Duodenal mucosa (tissue), 2 donors: ENCODE data around the gene KLF15.

Source experiments
- H3K27ac ChIP-seq: one replicate; pipeline ENCODE4 v1.7.0; 2013; ENCODE audit warnings: low read depth, low read length
- H3K27me3 ChIP-seq, 2 donors: one replicate each; pipeline ENCODE4 v1.7.0; 2013; ENCODE audit warnings: low read length in 2 of 2, control low read depth in 1 of 2; ENCODE audit not compliant: insufficient read depth in 2 of 2, control insufficient read depth in 1 of 2
- H3K36me3 ChIP-seq, 2 donors: one replicate each; pipeline ENCODE4 v1.7.0; 2013; ENCODE audit warnings: low read length in 2 of 2, control low read depth in 1 of 2; ENCODE audit not compliant: insufficient read depth in 2 of 2, control insufficient read depth in 1 of 2
- H3K4me1 ChIP-seq, 2 donors: one replicate each; pipeline ENCODE4 v1.7.0; 2013; ENCODE audit warnings: low read length in 2 of 2, control low read depth in 1 of 2; ENCODE audit not compliant: insufficient read depth in 2 of 2, control insufficient read depth in 1 of 2
- H3K4me3 ChIP-seq, 2 donors: one replicate each; pipeline ENCODE4 v1.7.0; 2013; ENCODE audit warnings: low read length in 2 of 2, low read depth in 1 of 2
- H3K9ac ChIP-seq, 2 donors: one replicate each; pipeline ENCODE4 v1.7.0; 2013; ENCODE audit warnings: low read length in 2 of 2, low read depth in 1 of 2
- H3K9me3 ChIP-seq, 2 donors: one replicate each; pipeline ENCODE4 v1.7.0; 2013; ENCODE audit warnings: low read length in 2 of 2, control low read depth in 1 of 2; ENCODE audit not compliant: control insufficient read depth in 1 of 2

KLF15 gene

DNA sequence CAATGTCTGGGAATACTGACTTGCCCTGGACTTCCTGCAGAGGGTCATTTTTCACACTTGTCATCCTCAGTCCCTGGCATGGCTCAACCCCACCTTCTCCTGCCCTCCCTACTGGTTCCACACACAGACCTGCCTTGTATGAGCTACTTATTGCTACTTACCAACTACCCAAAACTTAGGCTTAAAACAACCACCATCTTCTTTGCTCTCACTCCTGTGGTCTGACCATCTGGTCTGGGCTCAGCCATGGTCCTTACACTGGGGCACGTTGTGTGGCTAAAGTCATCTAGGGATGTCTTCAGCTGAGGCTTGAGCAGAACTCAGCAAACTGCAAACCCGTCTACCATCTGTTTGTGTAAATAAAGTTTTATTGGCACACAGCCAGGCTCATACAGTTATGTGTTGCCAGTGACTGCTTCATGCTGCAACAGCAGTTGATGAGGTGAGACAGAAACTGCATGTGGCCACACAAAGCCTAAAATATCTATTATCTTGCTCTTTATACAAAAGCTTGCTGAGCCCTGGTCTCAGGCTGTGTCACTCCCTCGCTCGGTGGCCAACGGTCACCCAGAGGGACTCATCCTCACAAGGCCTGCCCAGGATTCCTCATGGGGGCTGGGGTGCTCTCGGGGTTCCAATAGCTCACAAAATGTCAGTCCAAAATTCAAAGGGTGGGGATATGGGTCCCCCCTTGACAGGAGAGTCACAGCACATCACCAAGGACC, 43.5 kb downstream of the KLF15 start:
- H3K27ac ChIP-seq, result no peak overlapping the region
- no peaks in the 10 kb centered on the region for H3K36me3 ChIP-seq
- H3K4me3 ChIP-seq, result no peak overlapping the region
- H3K9me3 ChIP-seq, result no peaks in the 10 kb centered on the region
- no peaks in the 10 kb centered on the region for H3K27me3 ChIP-seq
- H3K4me1 ChIP-seq, result no peaks in the 10 kb centered on the region
- no peak overlapping the region for H3K9ac ChIP-seq

GRCh38 chr3:126313166-126313565, 44.0 kb downstream of the KLF15 start:
- Histone ChIP-seq H3K4me1 (no peaks in the 10 kb centered on the region), H3K9ac (no peak overlapping the region), H3K9me3 (no peaks in the 10 kb centered on the region), H3K27me3 (no peaks in the 10 kb centered on the region), H3K27ac (no peak overlapping the region), H3K36me3 (no peaks in the 10 kb centered on the region), H3K4me3 (no peak overlapping the region)

DNA sequence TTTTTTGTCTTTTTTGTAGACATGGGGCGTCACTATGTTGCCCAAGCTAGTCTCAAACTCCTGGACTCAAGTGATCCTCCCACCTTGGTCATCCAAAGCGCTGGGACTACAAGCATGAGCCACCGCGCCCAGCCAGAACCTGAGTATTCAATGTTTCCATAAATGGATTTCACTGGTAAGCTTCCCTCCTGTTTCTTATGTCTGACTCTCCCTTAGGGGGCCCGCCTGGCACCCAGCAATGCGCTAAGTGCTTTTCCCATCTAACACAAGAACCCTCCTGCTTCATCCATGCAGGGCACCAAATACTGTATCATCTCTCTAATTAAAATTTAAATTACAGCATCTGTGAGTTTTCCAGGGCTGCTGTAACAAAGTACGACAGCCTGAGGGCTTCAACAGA, 44.9 kb downstream of the KLF15 start:
- H3K36me3 ChIP-seq, result no peaks in the 10 kb centered on the region
- H3K9me3 ChIP-seq, result no peaks in the 10 kb centered on the region
- H3K4me3 ChIP-seq, result no peak overlapping the region
- no peaks in the 10 kb centered on the region for H3K4me1 ChIP-seq
- no peak overlapping the region for H3K27ac ChIP-seq
- H3K27me3 ChIP-seq, result no peaks in the 10 kb centered on the region
- H3K9ac ChIP-seq, result no peak overlapping the region

- no peaks in the 10 kb centered on the region for H3K9me3 ChIP-seq
- no peak overlapping the region for H3K9ac ChIP-seq
- H3K4me1 ChIP-seq, result no peaks in the 10 kb centered on the region
- H3K4me3 ChIP-seq, result no peak overlapping the region
- H3K36me3 ChIP-seq, result no peaks in the 10 kb centered on the region
- H3K27me3 ChIP-seq, result no peaks in the 10 kb centered on the region
- no peak overlapping the region for H3K27ac ChIP-seq
Measured at GRCh38 chr3:126311338-126311978, 45.8 kb downstream of the KLF15 start.

DNA sequence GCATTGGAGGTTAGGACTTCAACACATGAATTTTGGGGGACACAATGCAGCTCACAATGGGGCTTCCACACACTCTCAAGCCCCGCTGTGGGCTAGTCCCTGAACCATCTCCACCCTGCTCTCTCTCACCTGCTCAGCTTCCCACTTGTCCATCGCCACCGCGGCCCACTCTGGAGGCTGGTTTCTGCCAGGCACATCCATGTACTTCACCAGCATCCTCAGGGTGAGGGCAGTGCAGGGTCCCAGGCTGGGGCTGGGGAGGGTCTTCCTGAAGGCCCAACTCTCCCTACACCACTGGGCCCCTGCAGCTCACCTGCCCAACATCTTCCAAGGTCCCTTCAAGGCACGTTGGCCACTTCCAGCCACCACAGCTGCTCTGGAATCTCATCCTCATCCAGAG, 46.4 kb downstream of the KLF15 start:
- no peaks in the 10 kb centered on the region for H3K27me3 ChIP-seq
- no peak overlapping the region for H3K9ac ChIP-seq
- no peaks in the 10 kb centered on the region for H3K9me3 ChIP-seq
- no peaks in the 10 kb centered on the region for H3K4me1 ChIP-seq
- H3K4me3 ChIP-seq, result no peak overlapping the region
- no peak overlapping the region for H3K27ac ChIP-seq
- no peaks in the 10 kb centered on the region for H3K36me3 ChIP-seq

DNA sequence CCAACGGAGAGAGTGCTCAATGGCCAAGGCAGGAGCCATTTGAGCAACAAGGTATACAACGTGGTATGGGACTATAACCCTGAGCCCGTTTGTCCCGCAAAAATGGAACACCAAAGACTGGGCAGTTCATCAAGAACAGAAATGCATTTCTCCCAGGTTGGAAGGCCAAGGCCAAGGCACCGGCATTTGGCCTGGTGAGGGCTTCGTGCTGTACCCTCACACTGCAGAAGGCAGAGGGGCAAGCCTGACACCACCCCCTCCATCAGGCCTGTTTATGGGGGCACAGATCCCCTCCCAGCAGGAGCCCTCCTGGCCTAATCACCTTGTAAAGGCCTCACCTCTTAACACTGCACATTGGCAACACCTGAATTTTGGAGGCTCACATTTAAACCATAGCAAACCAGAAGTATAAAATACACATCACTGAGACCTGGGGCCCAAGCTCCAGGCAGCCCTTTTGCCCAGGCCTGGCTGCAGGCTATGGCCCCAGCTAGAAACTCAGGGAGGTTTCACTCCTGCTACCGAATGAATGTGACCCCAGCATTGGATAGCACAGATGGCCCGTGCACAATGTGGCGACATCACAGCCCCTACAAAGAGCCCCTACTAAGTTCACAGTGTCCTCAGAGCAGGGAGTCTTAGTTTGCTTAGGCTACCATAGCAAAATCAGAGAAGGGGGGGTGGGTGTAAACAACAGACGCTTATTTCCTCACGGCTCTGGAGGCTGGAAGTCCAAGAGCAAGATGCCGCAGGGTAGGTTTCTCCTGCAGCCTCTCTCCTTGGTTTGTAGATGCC, 47.1 kb downstream of the KLF15 start:
- Histone ChIP-seq H3K4me1 (no peaks in the 10 kb centered on the region), H3K27ac (no peak overlapping the region), H3K4me3 (no peak overlapping the region), H3K9me3 (no peaks in the 10 kb centered on the region), H3K9ac (no peak overlapping the region), H3K27me3 (no peaks in the 10 kb centered on the region), H3K36me3 (no peaks in the 10 kb centered on the region)

GRCh38 chr3:126309165-126309564, 48.0 kb downstream of the KLF15 start:
- no peak overlapping the region for H3K4me3 ChIP-seq
- no peak overlapping the region for H3K9ac ChIP-seq
- H3K27ac ChIP-seq, result no peak overlapping the region
- no peaks in the 10 kb centered on the region for H3K9me3 ChIP-seq
- H3K4me1 ChIP-seq, result no peaks in the 10 kb centered on the region
- no peaks in the 10 kb centered on the region for H3K27me3 ChIP-seq
- no peaks in the 10 kb centered on the region for H3K36me3 ChIP-seq

GRCh38 chr3:126308394-126309125, 48.6 kb downstream of the KLF15 start:
- Histone ChIP-seq H3K9me3 (no peaks in the 10 kb centered on the region), H3K27ac (no peak overlapping the region), H3K27me3 (no peaks in the 10 kb centered on the region), H3K9ac (no peak overlapping the region), H3K4me1 (no peaks in the 10 kb centered on the region), H3K36me3 (no peaks in the 10 kb centered on the region), H3K4me3 (no peak overlapping the region)

GRCh38 chr3:126307591-126308393, 49.4 kb downstream of the KLF15 start:
- no peak overlapping the region for H3K4me3 ChIP-seq
- no peaks in the 10 kb centered on the region for H3K27me3 ChIP-seq
- H3K9me3 ChIP-seq, result peaks cover 0 to 6% of the 10 kb centered on the region in 2 donors
- H3K36me3 ChIP-seq, result no peaks in the 10 kb centered on the region
- no peak overlapping the region for H3K9ac ChIP-seq
- no peak overlapping the region for H3K27ac ChIP-seq
- no peaks in the 10 kb centered on the region for H3K4me1 ChIP-seq
